Thymus (tissue), 11 donors: ENCODE measurements around the gene ADAMTS6. TPM values are rescaled to one million over a fixed set of nuclear protein-coding genes. Genes with fewer than 3 reads are reported as not detected.
"Not testable (repeated sequence)": the region's sequence is repeated elsewhere in the genome, so short reads cannot be mapped to it uniquely, and the experiment has no call there.

ENCODE experiments used
- DNase-seq, 9 donors: peaks; one replicate each; pipeline ENCODE4 v3.0.0-alpha.2; 2013; ENCODE audit warnings: low spot score in 9 of 9, low read depth in 6 of 9, missing footprints in 1 of 9
- H3K27ac ChIP-seq, 2 donors: one replicate each; pipeline ENCODE4 v1.5.1; 2013; ENCODE audit warnings: control low read depth in 1 of 2, low read depth in 1 of 2, low read length in 1 of 2, mild to moderate bottlenecking in 1 of 2, moderate library complexity in 1 of 2
- H3K27me3 ChIP-seq, 2 donors: one replicate each; pipeline ENCODE4 v1.5.1; 2013; ENCODE audit warnings: low read length in 1 of 2; ENCODE audit not compliant: control insufficient read depth in 2 of 2, insufficient read depth in 1 of 2
- H3K36me3 ChIP-seq, 2 donors: one replicate each; pipeline ENCODE4 v1.5.1; 2013; ENCODE audit warnings: low read length in 1 of 2, mild to moderate bottlenecking in 1 of 2, moderate library complexity in 1 of 2; ENCODE audit not compliant: control insufficient read depth in 2 of 2, insufficient read depth in 2 of 2
- H3K4me1 ChIP-seq, 2 donors: one replicate each; pipeline ENCODE4 v1.5.1; 2013; ENCODE audit warnings: low read length in 2 of 2; ENCODE audit not compliant: control insufficient read depth in 2 of 2, insufficient read depth in 2 of 2
- H3K4me3 ChIP-seq, 2 donors: one replicate each; pipeline ENCODE4 v1.5.1; 2013; ENCODE audit warnings: low read length in 2 of 2, control low read depth in 1 of 2, mild to moderate bottlenecking in 1 of 2
- H3K9me3 ChIP-seq, 2 donors: one replicate each; pipeline ENCODE4 v1.5.1; 2013; ENCODE audit warnings: low read length in 1 of 2, mild to moderate bottlenecking in 1 of 2; ENCODE audit not compliant: control insufficient read depth in 2 of 2, insufficient read depth in 1 of 2
- WGBS: extraction: QIAGEN DNeasy Blood & Tissue Kit; methylation state at CpG from one replicate; pipeline ENCODE4 v1.1.7; 2013; 5-methylcytosine and 5-hydroxymethylcytosine counted together
- polyA plus RNA-seq: library from polyadenylated mRNA; stranded (reverse); fragments of 200-250 nt; gene quantifications from one replicate; pipeline ENCODE4 v1.2.3, GENCODE V29; 2013
- total RNA-seq: library from RNA; stranded (reverse); fragments of 120-200 nt; gene quantifications from one replicate; pipeline ENCODE4 v1.2.4, GENCODE V29; 2013
- donor health status: healthy.

The ADAMTS6 gene
- total and polyA plus RNA-seq, 2 donors, result 1.2 to 11.5 TPM

GRCh38 chr5:65486803-65487202, 5.1 kb upstream of the ADAMTS6 start:
- H3K4me1 ChIP-seq, DNase-seq, H3K27me3 ChIP-seq, H3K36me3 ChIP-seq, H3K4me3 ChIP-seq, H3K9me3 ChIP-seq, H3K27ac ChIP-seq: not testable (repeated sequence)
- 100% methylated on average over 2 of the region's 2 CpGs for WGBS

DNA sequence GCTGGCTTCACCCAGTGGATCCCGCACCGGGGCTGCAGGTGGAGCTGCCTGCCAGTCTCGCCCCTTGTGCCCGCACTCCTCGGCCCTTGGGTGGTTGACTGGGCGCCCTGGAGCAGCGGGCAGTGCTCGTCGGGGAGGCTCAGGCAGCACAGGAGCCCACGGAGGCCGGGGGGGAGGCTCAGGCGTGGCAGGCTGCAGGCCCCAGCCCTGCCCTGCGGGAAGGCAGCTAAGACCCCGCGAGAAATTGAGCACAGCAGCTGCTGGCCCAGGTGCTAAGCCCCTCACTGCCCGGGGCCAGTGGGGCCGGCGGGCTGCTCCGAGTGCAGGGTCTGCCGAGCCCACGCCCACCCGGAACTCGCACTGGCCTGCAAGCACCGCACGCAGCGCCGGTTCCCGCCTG, 3.7 kb upstream of the ADAMTS6 start:
- H3K9me3 ChIP-seq, result no peaks in the 10 kb centered on the region
- H3K36me3 ChIP-seq, result no peaks in the 10 kb centered on the region
- no peak for DNase-seq
- 94% methylated on average over 28 of the region's 28 CpGs for WGBS
- no peak overlapping the region for H3K27ac ChIP-seq
- peaks cover 3 to 6% of the 10 kb centered on the region in 2 donors for H3K4me1 ChIP-seq
- H3K4me3 ChIP-seq, result no peak overlapping the region
- no peaks in the 10 kb centered on the region for H3K27me3 ChIP-seq

DNA sequence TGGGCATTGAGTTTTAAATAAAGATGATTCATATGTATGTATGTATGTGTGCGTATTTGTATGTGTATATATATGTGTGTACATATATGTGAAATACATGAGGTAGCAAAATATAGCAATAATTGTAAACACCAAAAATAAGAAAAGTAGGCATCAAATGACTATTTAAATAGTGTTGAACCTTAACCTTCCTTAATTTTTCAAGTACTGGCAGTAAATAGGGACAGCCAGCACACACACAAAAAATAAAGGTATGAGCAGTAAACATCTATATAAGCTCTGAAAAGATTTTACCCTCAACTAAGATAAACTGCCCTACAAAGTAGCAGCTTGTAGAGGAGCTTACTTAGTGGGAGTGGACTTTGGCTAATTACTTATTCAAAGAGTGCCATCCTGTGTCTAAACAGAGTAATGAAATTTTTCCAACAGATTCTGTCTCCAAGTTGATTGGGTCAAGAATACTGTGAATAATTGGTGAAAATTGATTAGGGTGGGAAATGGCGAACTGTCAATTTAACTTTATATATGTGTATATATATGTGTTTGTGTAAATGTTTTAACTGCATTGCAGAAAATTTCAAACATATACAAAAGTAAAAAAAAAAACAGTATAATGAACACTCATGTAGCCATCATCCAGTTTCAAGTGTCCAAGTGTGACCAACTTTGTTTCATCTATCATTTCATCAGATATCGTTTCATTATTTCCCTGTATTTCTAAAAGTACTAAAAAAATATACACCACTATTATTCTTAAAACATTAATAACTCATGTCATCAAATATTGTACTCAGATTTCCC, 2.0 kb upstream of the ADAMTS6 start:
- WGBS, result 34% methylated on average over 3 of the region's 3 CpGs
- no peaks in the 10 kb centered on the region for H3K36me3 ChIP-seq
- H3K27me3 ChIP-seq, result no peaks in the 10 kb centered on the region
- peak; percentile 16 to 70 (median 29) for DNase-seq
- peaks cover 3 to 10% of the 10 kb centered on the region in 2 donors for H3K4me1 ChIP-seq
- H3K4me3 ChIP-seq, result peak overlapping the region; percentile 64 to 83
- no peaks in the 10 kb centered on the region for H3K9me3 ChIP-seq
- H3K27ac ChIP-seq, result peak overlapping the region in 1 of 2 donors; percentile 93

- Histone ChIP-seq H3K9me3 (no peaks in the 10 kb centered on the region), H3K27me3 (no peaks in the 10 kb centered on the region), H3K36me3 (no peaks in the 10 kb centered on the region), H3K4me3 (peak overlapping the region; percentile 64 to 83), H3K27ac (peak overlapping the region; percentile 55 to 93), H3K4me1 (peaks cover 3 to 10% of the 10 kb centered on the region in 2 donors)
- DNase-seq, result peak; percentile 9 to 74 (median 36)
- WGBS, result under 1% methylated on average over 12 of the region's 12 CpGs
These were observed 1.2 kb upstream of the ADAMTS6 start for GRCh38 chr5:65482736-65483545.

- DNase-seq, result peak in 7 of 9 donors; percentile 9 to 60 (median 30)
- WGBS, result under 1% methylated on average over 6 of the region's 6 CpGs
- Histone ChIP-seq H3K9me3 (no peaks in the 10 kb centered on the region), H3K4me3 (peak overlapping the region; percentile 64 to 83), H3K4me1 (peaks cover 3 to 10% of the 10 kb centered on the region in 2 donors), H3K36me3 (no peaks in the 10 kb centered on the region), H3K27ac (peak overlapping the region in 1 of 2 donors; percentile 93), H3K27me3 (no peaks in the 10 kb centered on the region)
These were observed 596 bp upstream of the ADAMTS6 start for GRCh38 chr5:65482296-65482735.

DNA sequence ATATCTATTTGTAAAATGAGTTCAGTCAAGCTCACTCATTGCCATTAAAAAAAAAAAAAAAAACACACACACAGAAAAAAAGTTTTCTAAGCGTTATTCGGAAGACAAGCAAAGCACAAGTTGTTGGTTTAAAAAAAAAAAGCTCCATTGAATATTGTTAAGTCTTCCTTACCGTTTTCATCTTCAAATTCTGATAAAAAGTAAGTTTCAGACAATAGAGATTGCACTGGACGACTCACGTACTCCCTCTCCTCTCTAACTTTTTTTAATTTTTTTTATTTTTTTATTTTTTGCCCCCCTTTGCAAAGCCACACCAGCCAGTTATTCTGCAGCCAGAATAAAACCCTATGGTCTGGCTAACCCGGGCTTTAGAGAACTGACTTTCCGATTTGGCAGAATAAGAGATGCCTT, 544 bp downstream of the ADAMTS6 start:
- peak overlapping the region in 1 of 2 donors; percentile 93 for H3K27ac ChIP-seq
- H3K4me1 ChIP-seq, result peaks cover 3 to 10% of the 10 kb centered on the region in 2 donors
- no peaks in the 10 kb centered on the region for H3K27me3 ChIP-seq
- H3K9me3 ChIP-seq, result no peaks in the 10 kb centered on the region
- DNase-seq, result peak in 5 of 9 donors; percentile 2 to 43 (median 7)
- H3K4me3 ChIP-seq, result peak overlapping the region; percentile 64 to 83
- under 1% methylated on average over 7 of the region's 7 CpGs for WGBS
- no peaks in the 10 kb centered on the region for H3K36me3 ChIP-seq

- Histone ChIP-seq H3K9me3 (no peaks in the 10 kb centered on the region), H3K4me3 (peak overlapping the region; percentile 50 to 64), H3K27me3 (no peaks in the 10 kb centered on the region), H3K36me3 (no peaks in the 10 kb centered on the region), H3K4me1 (peaks cover 3 to 10% of the 10 kb centered on the region in 2 donors), H3K27ac (peak overlapping the region in 1 of 2 donors; percentile 35)
- under 1% methylated on average over 15 of the region's 15 CpGs for WGBS
- peak; percentile 21 to 66 (median 32) for DNase-seq
These were observed 1.3 kb downstream of the ADAMTS6 start for GRCh38 chr5:65480306-65480865.

DNA sequence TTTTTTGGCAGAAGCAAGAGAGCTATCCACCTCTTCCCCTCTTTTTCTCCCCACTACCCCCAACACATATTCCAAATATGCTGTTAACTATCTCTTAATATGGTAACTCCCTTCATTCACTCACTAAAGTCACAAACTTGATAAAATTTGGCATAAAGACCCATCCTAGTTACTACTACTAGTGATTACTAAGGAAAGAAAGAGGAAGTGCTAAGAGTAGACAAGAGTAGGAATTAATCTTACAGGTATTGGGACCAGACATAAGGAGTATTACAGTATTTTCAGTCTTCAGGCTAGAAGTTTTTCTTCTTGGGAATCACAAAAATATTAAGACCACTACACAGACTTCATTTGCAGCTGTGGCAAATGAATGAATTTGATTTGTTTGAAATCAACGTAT, 2.2 kb downstream of the ADAMTS6 start:
- no peak overlapping the region for H3K27ac ChIP-seq
- peaks cover 3 to 10% of the 10 kb centered on the region in 2 donors for H3K4me1 ChIP-seq
- no peaks in the 10 kb centered on the region for H3K36me3 ChIP-seq
- WGBS, result 73% methylated on average over 1 of the region's 1 CpG
- H3K27me3 ChIP-seq, result no peaks in the 10 kb centered on the region
- H3K9me3 ChIP-seq, result no peaks in the 10 kb centered on the region
- H3K4me3 ChIP-seq, result no peak overlapping the region
- no peak for DNase-seq
